SK-N-MC (cell line): ENCODE measurements around the gene DZIP1.

Experiments
- EZH2 ChIP-seq: fragments of 200-600 bp; sonication (generic); IDR thresholded peaks from one replicate; pipeline ENCODE4 v1.6.1; 2017; ENCODE audit warnings: antibody characterized with exemption
- FOXP2 ChIP-seq: optimal IDR thresholded peaks from 2 replicates; pipeline ENCODE3; 2011; ENCODE audit warnings: mild to moderate bottlenecking, moderate library complexity; ENCODE audit not compliant: insufficient read depth; ENCODE audit errors: extremely low read length, control extremely low read depth
- POLR2AphosphoS5 ChIP-seq: IDR thresholded peaks from 2 replicates; pipeline ENCODE4 v1.6.1; 2012; ENCODE audit warnings: mild to moderate bottlenecking, low read depth, low read length, borderline replicate concordance

DNA sequence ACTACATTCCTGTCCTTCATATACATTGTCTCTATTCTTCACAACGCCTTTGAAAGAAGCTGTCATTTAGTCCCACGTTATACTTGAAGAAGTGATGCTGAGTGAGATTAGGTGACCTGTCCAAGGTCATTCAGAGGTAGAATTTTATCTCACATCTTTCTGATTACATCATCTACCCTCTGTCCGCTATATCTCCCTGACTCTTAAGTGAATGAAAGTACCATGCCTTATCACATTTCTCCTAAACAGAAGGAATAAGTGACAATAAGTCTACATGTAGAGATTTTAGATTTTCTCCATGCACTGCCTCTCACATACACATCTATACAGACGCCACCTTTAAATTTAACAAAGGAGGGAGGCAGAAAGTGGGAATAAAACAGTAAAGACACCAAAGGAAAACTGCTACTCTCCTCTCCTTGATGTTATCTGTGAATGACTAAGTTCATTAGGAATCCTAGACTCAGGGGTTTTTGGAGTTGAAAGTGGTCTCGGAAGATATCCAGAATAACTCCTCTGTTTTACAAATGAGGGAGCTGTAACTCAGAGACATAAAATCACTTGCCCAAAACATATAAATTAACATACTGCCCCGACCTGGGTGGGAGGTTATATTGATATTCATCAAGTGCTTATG lies 96.9 kb downstream of the DZIP1 start:
- TF ChIP-seq EZH2: no peak
- TF ChIP-seq POLR2AphosphoS5: no peak
- no peak for TF ChIP-seq FOXP2
